ENCODE measurements around the gene SCG2.

Gene SCG2

GRCh38 chr2:223570784-223571183 is 31.4 kb downstream of the SCG2 start:
- FAIRE-seq: no peak

GRCh38 chr2:223566396-223566795 is 35.8 kb downstream of the SCG2 start:
- no peak for FAIRE-seq

GRCh38 chr2:223563462-223563861 is 38.7 kb downstream of the SCG2 start:
- FAIRE-seq: no peak

- FAIRE-seq: no peak
Observed at GRCh38 chr2:223562078-223562477, 40.1 kb downstream of the SCG2 start.

GRCh38 chr2:223560749-223561435 is 41.3 kb downstream of the SCG2 start:
- FAIRE-seq: peak; percentile 79

GRCh38 chr2:223558970-223559369 is 43.2 kb downstream of the SCG2 start:
- peak; percentile 41 for FAIRE-seq

GRCh38 chr2:223554923-223555322 is 47.2 kb downstream of the SCG2 start:
- FAIRE-seq: peak; percentile 72

- peak; percentile 97 for FAIRE-seq
Observed at GRCh38 chr2:223549215-223549614, 52.9 kb downstream of the SCG2 start.

GRCh38 chr2:223548194-223548593 is 54.0 kb downstream of the SCG2 start:
- FAIRE-seq: no peak
